Endothelial cell of coronary artery (primary cell): ENCODE results near the gene ATP8B1. TPM values are rescaled to one million over a fixed set of nuclear protein-coding genes. Genes with fewer than 3 reads are reported as not detected.

ENCODE experiments used
- total RNA-seq: library from RNA; depleted of rRNA; stranded (reverse); fragments of >200 nt; gene quantifications from 2 replicates; pipeline ENCODE4 v1.2.3, GENCODE V29; 2014

ATP8B1 gene
- total RNA-seq = 67.1 and 67.3 TPM in 2 replicates

GRCh38 chr18:57803103-57803969, at the start of gene ATP8B1:
Gene ATP8B1 (minus strand): TSS chr18:57803315. CDS start chr18:57731807, 71,508 bp downstream.

Other genes starting within 250 kb of the ATP8B1 start
- gene FECH, start 216.6 kb downstream of the ATP8B1 start, total RNA-seq = 31.4 and 39.8 TPM in 2 replicates
- 129 and 156 TPM in 2 replicates for gene NARS1, start 181.5 kb downstream of the ATP8B1 start, total RNA-seq
- 5.0 and 9.7 TPM in 2 replicates for gene NEDD4L, start 240.9 kb upstream of the ATP8B1 start, total RNA-seq